GM18907 (cell line): ENCODE measurements around the gene SLX1A.
"Not testable (repeated sequence)": the region's sequence is repeated elsewhere in the genome, so short reads cannot be mapped to it uniquely, and the experiment has no call there.

Experiments
- ATAC-seq: cut with Tn5 transposase; IDR thresholded peaks from one replicate; pipeline ENCODE4 v1.9.1; 2021; ENCODE audit warnings: mild to moderate bottlenecking, moderate library complexity; ENCODE audit not compliant: unreplicated experiment

The SLX1A gene

DNA sequence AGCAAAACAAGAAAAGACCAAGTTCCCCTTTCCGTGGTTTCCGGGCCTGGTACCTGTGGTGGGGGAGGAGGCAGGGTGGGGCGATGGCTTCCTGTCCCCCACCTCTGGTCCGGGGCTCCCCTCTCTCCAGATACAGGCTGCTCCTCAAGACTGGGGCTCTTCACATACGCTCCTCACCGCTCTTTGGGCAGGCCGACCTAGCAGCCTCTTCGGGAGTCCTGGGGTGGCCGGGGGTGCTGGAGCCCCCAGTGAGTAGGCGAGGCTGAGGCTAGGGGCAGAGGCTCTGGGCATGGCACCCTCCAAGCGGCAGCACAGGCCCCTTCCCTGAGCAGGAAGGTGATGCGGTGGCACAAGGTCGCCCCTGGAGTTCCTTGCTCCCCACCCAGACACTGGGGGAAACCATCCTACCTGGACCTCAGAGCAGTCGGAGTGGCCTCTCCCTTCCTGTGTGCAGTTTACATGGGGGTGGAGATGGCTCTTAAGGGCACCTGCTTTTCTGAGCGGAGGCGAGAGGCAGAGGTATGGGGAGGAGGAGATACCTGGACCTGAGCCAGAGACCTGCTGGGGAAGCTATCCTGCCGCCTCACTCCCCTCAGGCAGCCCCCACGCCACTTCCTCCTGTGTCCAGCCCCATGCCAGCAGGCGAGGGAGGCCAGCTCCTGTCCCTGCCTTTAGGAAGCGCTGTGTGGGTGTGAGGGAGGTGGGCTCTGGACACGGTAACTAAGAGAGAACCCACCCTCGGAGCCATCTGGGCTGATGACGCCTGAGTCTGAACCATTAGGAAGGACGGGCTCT, 9.4 kb upstream of the SLX1A start:
- ATAC-seq = peak; percentile 43

GRCh38 chr16:30184891-30185682, 8.6 kb upstream of the SLX1A start:
- peak; percentile 1 for ATAC-seq

GRCh38 chr16:30185683-30186421, 7.8 kb upstream of the SLX1A start:
- ATAC-seq = peak; percentile 38

DNA sequence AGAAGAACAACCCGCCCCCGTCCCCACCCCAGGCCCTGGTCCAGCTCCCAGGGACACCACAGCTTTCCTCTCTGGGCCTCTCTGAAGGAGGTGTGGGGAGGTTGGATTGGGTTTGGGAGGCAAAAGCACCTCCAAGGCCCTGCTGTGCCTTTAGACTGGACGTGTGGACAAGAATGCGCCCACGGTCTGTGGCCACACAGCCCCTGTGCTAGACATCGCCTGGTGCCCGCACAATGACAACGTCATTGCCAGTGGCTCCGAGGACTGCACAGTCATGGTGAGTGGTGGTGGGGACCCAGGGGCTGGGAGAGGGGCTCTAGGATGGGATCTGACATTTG, 7.3 kb upstream of the SLX1A start:
- ATAC-seq = no peak

- ATAC-seq = no peak
These were observed 6.7 kb upstream of the SLX1A start for GRCh38 chr16:30186782-30187555.

DNA sequence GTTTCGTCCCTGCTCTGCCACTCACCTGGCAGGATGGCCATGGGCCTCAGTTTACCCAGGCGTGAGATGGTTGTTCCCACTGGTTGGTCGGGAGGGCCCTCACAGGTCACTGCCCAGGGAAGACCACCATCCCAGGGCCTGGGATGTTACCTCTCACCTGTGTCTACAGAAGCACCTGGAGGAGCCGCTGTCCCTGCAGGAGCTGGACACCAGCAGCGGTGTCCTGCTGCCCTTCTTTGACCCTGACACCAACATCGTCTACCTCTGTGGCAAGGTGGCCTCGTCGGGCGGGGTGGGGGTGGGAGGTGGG, 6.2 kb upstream of the SLX1A start:
- ATAC-seq = no peak

DNA sequence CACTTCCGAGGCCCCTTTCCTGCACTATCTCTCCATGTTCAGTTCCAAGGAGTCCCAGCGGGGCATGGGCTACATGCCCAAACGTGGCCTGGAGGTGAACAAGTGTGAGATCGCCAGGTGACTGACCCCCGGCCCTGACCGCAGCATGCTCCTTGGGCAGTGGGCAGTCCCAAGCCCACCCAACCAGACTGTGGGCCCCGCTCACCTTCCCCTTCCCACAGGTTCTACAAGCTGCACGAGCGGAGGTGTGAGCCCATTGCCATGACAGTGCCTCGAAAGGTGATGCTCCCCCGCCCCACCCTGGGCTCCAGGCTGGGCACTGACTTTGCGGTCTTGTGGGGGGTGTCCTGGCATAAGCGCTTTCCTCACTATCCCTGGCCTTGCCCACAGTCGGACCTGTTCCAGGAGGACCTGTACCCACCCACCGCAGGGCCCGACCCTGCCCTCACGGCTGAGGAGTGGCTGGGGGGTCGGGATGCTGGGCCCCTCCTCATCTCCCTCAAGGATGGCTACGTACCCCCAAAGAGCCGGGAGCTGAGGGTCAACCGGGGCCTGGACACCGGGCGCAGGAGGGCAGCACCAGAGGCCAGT, 5.6 kb upstream of the SLX1A start:
- ATAC-seq = no peak

DNA sequence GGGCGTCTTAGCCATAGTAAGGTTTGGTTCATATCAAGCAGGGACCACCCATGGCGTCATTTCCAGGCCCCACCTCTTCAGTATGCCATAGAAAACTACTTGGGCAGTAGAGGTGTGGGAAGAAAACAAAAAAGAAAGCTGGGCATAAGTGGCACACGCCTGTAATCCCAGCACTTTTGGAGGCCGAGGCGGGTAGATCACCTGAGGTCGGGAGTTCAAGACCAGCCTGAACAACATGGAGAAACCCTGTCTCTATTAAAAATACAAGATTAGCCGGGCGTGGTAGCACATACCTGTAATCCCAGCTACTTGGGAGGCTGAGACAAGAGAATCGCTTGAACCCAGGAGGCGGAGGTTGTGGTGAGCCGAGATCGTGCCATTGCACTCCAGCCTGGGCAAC, 2.5 kb upstream of the SLX1A start:
- not testable (repeated sequence) for ATAC-seq

DNA sequence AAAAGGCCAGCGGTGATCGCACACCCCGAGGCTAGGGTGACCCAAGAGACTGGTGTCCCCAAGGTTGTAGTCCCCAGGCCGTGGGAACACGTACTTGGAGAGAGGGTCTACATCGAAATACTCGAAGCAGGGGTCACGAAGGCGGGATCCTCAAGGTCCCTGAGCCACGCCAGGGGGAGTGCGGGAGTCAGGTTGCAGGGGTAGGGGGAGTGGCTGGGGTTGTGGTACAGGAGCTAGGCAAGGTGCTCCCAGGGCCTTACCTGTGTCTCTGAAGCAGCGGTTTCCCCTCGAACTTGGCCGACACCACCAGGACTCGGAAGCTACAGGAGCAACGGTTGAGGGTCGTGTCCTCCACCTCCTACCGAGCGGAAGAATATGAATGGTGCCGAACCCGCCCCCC, 577 bp upstream of the SLX1A start:
- peak; percentile 18 for ATAC-seq

- ATAC-seq = peak; percentile 58
These were observed 674 bp downstream of the SLX1A start for GRCh38 chr16:30194172-30194925.

GRCh38 chr16:30197001-30197400, 3.3 kb downstream of the SLX1A start:
- not testable (repeated sequence) for ATAC-seq

DNA sequence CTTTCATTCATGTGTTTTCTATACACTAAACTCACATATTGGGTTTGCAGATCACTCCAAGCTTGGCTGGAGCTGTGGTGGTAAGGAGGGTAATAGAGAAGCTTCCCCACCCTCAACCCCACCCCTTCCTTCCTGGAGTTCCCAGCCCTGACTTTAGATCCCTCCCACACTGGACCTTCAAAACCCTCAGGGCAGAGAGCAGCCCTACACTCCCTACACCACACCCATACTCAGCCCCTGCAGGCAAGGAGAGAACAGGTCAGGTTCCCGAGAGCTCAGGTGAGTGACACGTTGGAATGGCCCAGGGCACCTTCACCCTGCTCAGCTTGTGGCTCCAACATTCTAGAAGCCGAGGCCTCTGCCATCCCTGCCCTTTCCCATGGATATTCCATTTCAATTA, 5.4 kb downstream of the SLX1A start, which contains the start of gene SULT1A3:
Gene SULT1A3 (plus strand): TSS at position 207 of the 400 bp plus-strand sequence. CDS start 1,474 bp downstream, outside the sequence.
- not testable (repeated sequence) for ATAC-seq

- not testable (repeated sequence) for ATAC-seq
These were observed 6.1 kb downstream of the SLX1A start for GRCh38 chr16:30199608-30200343.

DNA sequence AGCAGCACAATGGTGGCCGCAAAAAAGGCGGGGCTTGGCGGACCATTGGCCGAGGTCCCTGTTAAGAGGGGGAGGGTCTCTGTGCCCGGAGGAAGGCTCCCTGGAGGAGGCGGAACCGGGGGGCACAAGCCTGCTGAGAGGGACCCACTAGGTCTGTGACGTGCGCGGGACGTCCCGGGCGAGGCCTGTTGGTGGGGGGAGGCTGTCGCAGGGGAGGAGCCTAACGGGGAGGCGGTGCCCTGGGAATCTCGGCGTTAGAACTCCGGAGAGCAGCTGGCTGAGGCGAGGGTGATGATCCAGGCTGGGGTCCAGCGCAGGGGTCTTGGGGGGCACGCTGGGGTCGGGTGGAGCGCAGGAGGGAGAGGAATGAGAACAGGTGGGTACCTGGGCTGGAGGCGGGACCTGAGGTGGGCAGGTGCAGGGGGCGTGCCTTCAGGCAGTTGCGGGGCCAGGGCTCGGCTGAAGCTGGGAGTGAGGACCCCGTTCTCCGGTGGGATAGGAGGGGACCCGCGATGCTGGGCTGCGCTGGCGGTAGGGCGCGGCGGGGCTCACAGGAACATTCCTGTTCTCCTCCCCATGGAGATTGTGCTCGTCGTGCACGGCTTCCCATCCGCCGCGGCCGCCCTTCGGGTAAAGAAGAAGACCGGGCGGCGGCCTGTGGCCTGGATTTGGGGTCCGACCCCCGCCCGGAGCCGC, 12.0 kb downstream of the SLX1A start:
- ATAC-seq = not testable (repeated sequence)

DNA sequence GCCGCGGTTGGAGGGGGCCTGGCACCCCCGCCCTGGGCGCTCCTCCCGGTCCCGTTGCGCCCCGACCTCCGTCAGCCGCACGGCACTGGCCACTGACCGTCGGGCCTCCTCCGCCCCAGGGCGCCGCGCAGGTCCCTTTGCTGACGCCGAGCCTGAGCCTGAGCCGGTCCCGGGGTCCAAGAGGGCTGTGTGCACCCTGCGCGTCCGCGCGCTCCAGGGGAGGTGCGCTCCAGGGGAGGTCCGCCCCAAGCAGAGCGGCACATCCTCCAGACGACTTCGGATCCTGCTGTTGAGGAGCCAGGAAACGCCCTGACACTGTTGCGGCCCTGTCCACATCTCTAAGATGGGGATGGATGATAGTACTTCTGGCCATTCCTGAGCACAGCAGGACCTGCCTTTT, 12.6 kb downstream of the SLX1A start:
- not testable (repeated sequence) for ATAC-seq

GRCh38 chr16:30207063-30207704, 13.5 kb downstream of the SLX1A start:
- not testable (repeated sequence) for ATAC-seq

DNA sequence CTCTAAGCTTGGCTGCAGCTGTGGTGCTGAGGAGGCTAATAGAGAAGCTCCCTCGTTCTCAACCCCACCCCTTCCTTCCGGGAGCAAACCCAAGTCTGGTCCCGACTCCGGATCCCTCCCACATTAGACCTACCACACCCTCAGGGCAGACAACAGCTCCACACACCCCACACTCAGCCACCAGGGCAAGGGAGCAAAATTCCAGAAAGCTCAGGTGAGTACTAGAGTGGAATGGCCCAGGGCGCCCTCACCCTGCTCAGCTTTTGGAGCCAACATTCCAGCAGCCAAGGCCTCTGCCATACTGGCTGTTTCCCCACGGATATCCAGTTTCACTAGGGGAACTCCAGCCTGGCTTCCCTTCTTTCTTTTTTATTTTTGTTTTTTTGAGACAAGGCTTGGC, 15.4 kb downstream of the SLX1A start:
- not testable (repeated sequence) for ATAC-seq

DNA sequence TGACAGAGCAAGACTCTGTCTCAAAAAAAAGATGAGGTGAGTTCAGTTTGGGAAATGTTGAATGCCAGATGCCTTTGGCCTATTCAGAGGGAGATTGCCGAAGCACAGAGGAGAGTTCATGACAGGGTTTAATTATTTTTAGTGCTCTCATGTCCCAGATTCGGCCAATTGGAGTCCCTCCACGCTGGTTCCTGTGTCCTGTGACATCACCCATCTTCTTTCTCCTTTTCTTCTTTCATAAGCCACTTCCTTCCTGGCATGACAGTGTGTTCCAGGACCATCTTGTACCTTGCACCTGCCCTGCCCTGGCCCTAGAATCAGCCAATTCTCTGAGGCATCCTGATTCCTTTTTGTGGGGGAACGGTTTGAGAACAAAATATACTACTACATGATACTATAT, 17.7 kb downstream of the SLX1A start:
- ATAC-seq = not testable (repeated sequence)
